Karpas-422 (cell line): ENCODE measurements around the gene PABPC1L2A. TPM values are rescaled to one million over a fixed set of nuclear protein-coding genes. Genes with fewer than 3 reads are reported as not detected.
"Not testable (repeated sequence)": the region's sequence is repeated elsewhere in the genome, so short reads cannot be mapped to it uniquely, and the experiment has no call there.

Experiments used
- DNase-seq: peaks from one replicate; pipeline ENCODE4 v3.0.0-alpha.2; 2015
- H2AFZ ChIP-seq: fragments of 200-600 bp; sonication (generic); 2 replicates; pipeline ENCODE4 v1.6.1; 2014; ENCODE audit warnings: antibody characterized with exemption, low read length, mixed read lengths
- H3K27ac ChIP-seq: fragments of 200-600 bp; sonication (generic); 2 replicates; pipeline ENCODE4 v1.5.1; 2014; ENCODE audit warnings: mild to moderate bottlenecking, low read length, moderate library complexity
- H3K27me3 ChIP-seq: fragments of 200-600 bp; sonication (generic); 2 replicates; pipeline ENCODE4 v1.6.1; 2014; ENCODE audit warnings: low read length, mixed read lengths
- H3K36me3 ChIP-seq: fragments of 200-600 bp; sonication (generic); 2 replicates; pipeline ENCODE4 v1.6.1; 2014; ENCODE audit warnings: low read length, mixed read lengths; ENCODE audit not compliant: insufficient read depth
- H3K4me1 ChIP-seq: fragments of 200-600 bp; sonication (generic); 2 replicates; pipeline ENCODE4 v1.6.1; 2014; ENCODE audit warnings: mild to moderate bottlenecking, low read length, mixed read lengths
- H3K4me2 ChIP-seq: fragments of 200-600 bp; sonication (generic); 2 replicates; pipeline ENCODE4 v1.6.1; 2014; ENCODE audit warnings: low read length, low read depth, mild to moderate bottlenecking; ENCODE audit not compliant: poor library complexity, severe bottlenecking
- H3K4me3 ChIP-seq: fragments of 200-600 bp; sonication (generic); 2 replicates; pipeline ENCODE4 v1.5.1; 2014; ENCODE audit warnings: mild to moderate bottlenecking, antibody characterized with exemption, low read length, mixed read lengths
- H3K79me2 ChIP-seq: fragments of 200-600 bp; sonication (generic); 2 replicates; pipeline ENCODE4 v1.6.1; 2014; ENCODE audit warnings: mild to moderate bottlenecking, low read length, mixed read lengths
- H3K9ac ChIP-seq: fragments of 200-600 bp; sonication (generic); 2 replicates; pipeline ENCODE4 v1.6.0; 2014; ENCODE audit warnings: low read length
- H3K9me2 ChIP-seq: fragments of 200-600 bp; sonication (generic), shearing (Covaris generic); replicated peaks from 2 replicates; pipeline ENCODE4 v1.6.0; 2014; ENCODE audit warnings: mild to moderate bottlenecking, low read length, moderate library complexity; ENCODE audit not compliant: insufficient read depth
- H3K9me3 ChIP-seq: fragments of 300-700, 200-600 bp; sonication (generic); 2 replicates; pipeline ENCODE4 v1.6.1; 2014; ENCODE audit warnings: low read length, mixed read lengths
- H4K20me1 ChIP-seq: fragments of 200-600 bp; sonication (generic); 2 replicates; pipeline ENCODE4 v1.6.1; 2014; ENCODE audit warnings: mild to moderate bottlenecking, antibody characterized with exemption, low read length, low read depth; ENCODE audit not compliant: insufficient read depth
- total RNA-seq: library from RNA; depleted of rRNA; stranded (reverse); fragments of >200 nt; shearing (Covaris generic); gene quantifications from 2 replicates; pipeline ENCODE4 v1.2.3, GENCODE V29; 2014; ENCODE audit warnings: low replicate concordance; rRNA removed

PABPC1L2A gene
- total RNA-seq, 1 experiment from 2014 or later = not detected

DNA sequence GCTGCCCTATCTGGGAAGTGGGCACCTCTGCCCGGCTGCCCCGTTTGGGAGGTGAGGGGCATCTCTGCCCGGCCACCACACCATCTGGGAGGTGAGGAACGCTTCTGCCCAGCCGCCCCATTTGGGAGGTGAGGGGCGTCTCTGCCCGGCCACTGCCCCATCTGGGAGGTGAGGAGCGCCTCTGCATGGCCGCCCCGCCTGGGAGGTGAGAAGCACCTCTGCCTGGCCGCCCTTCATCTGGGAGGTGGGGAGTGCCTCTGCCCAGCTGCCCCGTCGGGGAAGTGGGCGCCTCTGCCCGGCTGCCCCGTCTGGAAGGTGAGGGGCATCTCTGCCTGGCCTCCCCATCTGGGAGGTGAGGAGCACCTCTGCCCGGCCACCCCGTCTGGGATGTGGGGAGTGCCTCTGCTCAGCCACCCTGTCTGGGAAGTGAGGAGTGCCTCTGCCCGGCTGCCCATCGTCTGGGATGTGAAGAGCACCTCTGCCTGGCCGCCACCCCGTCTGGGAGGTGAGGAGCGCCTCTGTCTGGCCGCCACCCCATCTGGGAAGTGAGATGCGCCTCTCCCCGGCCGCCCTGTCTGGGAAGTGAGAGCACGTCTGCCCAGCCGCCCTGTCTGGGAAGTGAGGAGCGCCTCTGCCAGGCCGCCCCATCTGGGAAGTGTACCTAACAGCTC lies 9.8 kb downstream of the PABPC1L2A start:
- no peak overlapping the region for H3K4me2 ChIP-seq

DNA sequence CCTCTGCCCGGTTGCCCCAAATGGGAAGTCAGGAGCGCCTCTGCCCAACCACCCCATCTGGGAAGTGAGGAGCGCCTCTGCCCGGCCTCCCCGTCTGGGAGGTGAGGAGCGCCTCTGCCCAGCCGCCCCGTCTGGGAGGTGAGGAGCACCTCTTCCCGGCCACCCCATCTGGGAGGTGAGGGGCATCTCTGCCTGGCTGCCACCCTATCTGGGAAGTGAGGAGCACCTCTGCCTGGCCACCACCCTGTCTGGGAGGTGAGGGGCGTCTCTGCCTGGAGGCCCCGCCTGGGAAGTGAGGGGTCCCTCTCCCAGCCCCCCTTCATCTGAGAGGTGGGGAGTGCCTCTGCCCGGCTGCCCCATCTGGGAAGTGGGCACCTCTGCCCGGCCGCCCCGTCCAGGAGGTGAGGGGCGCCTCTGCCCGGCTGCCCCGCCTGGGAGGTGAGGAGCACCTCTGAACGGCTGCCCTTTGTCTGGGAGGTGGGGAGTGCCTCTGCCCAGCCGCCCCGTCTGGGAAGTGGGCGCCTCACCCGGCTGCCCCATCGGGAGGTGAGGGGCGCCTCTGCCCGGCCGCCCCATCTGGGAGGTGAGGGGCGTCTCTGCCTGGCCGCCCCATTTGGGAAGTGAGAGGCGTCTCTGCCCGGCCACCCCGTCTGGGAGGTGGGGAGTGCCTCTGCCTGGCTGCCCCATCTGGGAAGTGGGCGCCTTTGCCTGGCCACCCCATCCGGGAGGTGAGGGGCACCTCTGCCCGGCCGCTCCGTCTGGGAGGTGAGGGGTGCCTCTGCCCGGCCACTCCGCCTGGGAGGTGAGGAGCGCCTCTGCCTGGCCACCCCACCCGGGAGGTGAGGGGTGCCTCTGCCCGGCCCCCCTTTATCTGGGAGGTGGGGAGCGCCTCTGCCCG lies 10.6 kb downstream of the PABPC1L2A start:
- Histone ChIP-seq H3K36me3 (no peaks in the 10 kb centered on the region), H3K4me3 (no peak overlapping the region), H3K9ac (no peak overlapping the region), H3K27me3 (no peaks in the 10 kb centered on the region), H3K4me1 (no peaks in the 10 kb centered on the region), H3K9me3 (no peaks in the 10 kb centered on the region), H4K20me1 (no peaks in the 10 kb centered on the region), H3K9me2 (no peaks in the 10 kb centered on the region), H3K79me2 (no peaks in the 10 kb centered on the region), H2AFZ (no peak overlapping the region), H3K4me2 (no peak overlapping the region), H3K27ac (no peak overlapping the region)
- no peak for DNase-seq

More for the DNA sequence above, 9.8 kb downstream of the PABPC1L2A start:
- Histone ChIP-seq H3K9me2 (no peaks in the 10 kb centered on the region), H3K9ac (no peak overlapping the region), H3K4me1 (no peaks in the 10 kb centered on the region), H2AFZ (no peak overlapping the region), H4K20me1 (no peaks in the 10 kb centered on the region), H3K9me3 (no peaks in the 10 kb centered on the region), H3K4me3 (no peak overlapping the region), H3K27me3 (no peaks in the 10 kb centered on the region), H3K79me2 (no peaks in the 10 kb centered on the region), H3K36me3 (no peaks in the 10 kb centered on the region), H3K27ac (no peak overlapping the region)
- no peak for DNase-seq

DNA sequence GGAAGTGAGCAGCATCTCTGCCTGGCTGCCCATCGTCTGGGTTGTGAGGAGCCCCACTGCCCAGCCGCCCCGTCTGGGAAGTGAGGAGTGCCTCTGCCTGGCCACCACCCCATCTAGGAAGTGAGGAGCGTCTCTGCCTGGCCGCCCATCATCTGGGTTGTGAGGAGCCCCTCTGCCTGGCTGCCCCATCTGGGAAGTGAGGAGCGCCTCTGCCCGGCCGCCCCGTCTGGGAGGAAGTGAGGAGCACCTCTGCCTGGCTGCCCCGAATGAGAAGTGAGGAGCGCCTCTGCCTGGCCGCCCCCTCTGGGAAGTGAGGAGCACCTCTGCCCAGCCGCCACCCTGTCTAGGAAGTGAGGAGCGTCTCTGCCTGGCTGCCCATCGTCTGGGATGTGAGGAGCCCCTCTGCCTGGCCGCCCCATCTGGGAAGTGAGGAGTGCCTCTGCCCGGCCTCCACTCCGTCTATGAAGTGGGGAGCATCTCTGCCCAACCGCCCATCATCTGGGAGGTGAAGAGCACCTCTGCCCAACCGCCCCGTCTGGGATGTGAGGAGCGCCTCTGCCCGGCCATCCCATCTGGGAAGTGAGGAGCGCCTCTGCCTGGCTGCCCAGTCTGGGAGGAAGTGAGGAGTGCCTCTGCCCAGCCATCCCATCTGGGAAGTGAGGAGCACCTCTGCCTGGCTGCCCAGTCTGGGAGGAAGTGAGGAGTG lies 11.4 kb downstream of the PABPC1L2A start:
- H3K27ac ChIP-seq = not testable (repeated sequence)

DNA sequence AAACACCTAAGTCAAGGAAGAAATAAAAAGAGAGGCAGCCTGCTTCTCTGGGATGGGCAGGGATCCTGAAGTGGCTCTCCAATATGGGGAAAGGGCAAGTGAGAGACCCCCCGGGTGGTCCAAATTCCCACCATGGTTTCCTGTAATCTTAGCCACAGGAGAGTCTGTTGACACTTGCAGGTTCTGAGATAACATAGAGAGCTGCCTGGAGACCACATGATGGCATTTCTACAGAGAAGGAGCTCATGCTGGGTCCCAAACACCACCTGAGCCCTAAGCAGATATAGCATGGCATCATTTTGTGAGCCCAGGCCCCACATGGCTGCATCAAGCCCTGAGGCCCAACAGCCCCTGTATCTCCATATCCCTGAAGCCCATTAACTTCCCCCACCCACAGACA lies 50.4 kb downstream of the PABPC1L2A start:
- DNase-seq = no peak
- Histone ChIP-seq H2AFZ (no peak overlapping the region), H3K9me3 (peaks cover 3% of the 10 kb centered on the region), H4K20me1 (no peaks in the 10 kb centered on the region), H3K4me3 (no peak overlapping the region), H3K36me3 (no peaks in the 10 kb centered on the region), H3K4me2 (no peak overlapping the region), H3K4me1 (no peaks in the 10 kb centered on the region), H3K79me2 (no peaks in the 10 kb centered on the region), H3K9me2 (no peaks in the 10 kb centered on the region), H3K27ac (no peak overlapping the region), H3K27me3 (no peaks in the 10 kb centered on the region), H3K9ac (no peak overlapping the region)

More for the DNA sequence above, 11.4 kb downstream of the PABPC1L2A start:
- not testable (repeated sequence) for H3K27me3 ChIP-seq, H3K9ac ChIP-seq, H3K9me3 ChIP-seq, H3K9me2 ChIP-seq, H3K4me2 ChIP-seq, H3K36me3 ChIP-seq, H3K4me1 ChIP-seq, H2AFZ ChIP-seq, H3K4me3 ChIP-seq, DNase-seq, H3K79me2 ChIP-seq, H4K20me1 ChIP-seq

Other genes with a start within 250 kb of the PABPC1L2A start
- not detected in 2 replicates for gene FAM236C, start 166.9 kb downstream of the PABPC1L2A start, total RNA-seq
- gene FAM236A, start 141.3 kb downstream of the PABPC1L2A start, total RNA-seq = not detected in 2 replicates
- gene DMRTC1, start 135.7 kb downstream of the PABPC1L2A start, total RNA-seq = not detected in 2 replicates
- gene PABPC1L2B, start 76.6 kb downstream of the PABPC1L2A start, total RNA-seq = not detected in 2 replicates
- gene NAP1L2, start 135.3 kb upstream of the PABPC1L2A start, total RNA-seq = not detected in 2 replicates